HFFc6 (cell line): ENCODE measurements around the gene TCAIM. TPM values are rescaled to one million over a fixed set of nuclear protein-coding genes. Genes with fewer than 3 reads are reported as not detected.

Experiments used
- DNase-seq: peaks from one replicate; pipeline ENCODE4 v3.0.0-alpha.2; 2018
- H3K27ac Mint-ChIP-seq: 2 replicates; pipeline ENCODE4 v1.8.0; 2020; ENCODE audit warnings: mild to moderate bottlenecking, mixed read lengths
- H3K27me3 Mint-ChIP-seq: 2 replicates; pipeline ENCODE4 v1.8.0; 2021; ENCODE audit warnings: mild to moderate bottlenecking, moderate library complexity, mixed read lengths; ENCODE audit not compliant: insufficient read depth
- H3K36me3 Mint-ChIP-seq: 2 replicates; pipeline ENCODE4 v1.8.0; 2021; ENCODE audit warnings: low read depth, mixed read lengths
- H3K4me1 Mint-ChIP-seq: 2 replicates; pipeline ENCODE4 v1.8.0; 2020; ENCODE audit warnings: low read depth, mixed read lengths
- H3K4me3 Mint-ChIP-seq: 2 replicates; pipeline ENCODE4 v1.8.0; 2020; ENCODE audit warnings: mild to moderate bottlenecking, moderate library complexity, mixed read lengths
- H3K9me3 Mint-ChIP-seq: 2 replicates; pipeline ENCODE4 v1.8.0; 2020; ENCODE audit warnings: mild to moderate bottlenecking, mixed read lengths
- total RNA-seq, 6 experiments: library from RNA; stranded (reverse); fragmentation: NEBNext Ultra II Directional; extraction: Animal tissue kit (Norgen Biotek cat#: 25700); gene quantifications; 2 replicates in 1 of 6; 3 replicates in 5 of 6; pipeline ENCODE4 v1.2.3, GENCODE V29; 2021
- TF ChIP-seq, protein P1 (sequence below): fragments of 200-600 bp; sonication (generic); IDR thresholded peaks from 2 replicates; pipeline ENCODE4 v1.5.0; 2021; ENCODE audit warnings: antibody characterized with exemption, mild to moderate bottlenecking

The TCAIM gene
- total RNA-seq, 6 experiments from 2014 or later = 18.4 to 22.4 (median 20.4) TPM

DNA sequence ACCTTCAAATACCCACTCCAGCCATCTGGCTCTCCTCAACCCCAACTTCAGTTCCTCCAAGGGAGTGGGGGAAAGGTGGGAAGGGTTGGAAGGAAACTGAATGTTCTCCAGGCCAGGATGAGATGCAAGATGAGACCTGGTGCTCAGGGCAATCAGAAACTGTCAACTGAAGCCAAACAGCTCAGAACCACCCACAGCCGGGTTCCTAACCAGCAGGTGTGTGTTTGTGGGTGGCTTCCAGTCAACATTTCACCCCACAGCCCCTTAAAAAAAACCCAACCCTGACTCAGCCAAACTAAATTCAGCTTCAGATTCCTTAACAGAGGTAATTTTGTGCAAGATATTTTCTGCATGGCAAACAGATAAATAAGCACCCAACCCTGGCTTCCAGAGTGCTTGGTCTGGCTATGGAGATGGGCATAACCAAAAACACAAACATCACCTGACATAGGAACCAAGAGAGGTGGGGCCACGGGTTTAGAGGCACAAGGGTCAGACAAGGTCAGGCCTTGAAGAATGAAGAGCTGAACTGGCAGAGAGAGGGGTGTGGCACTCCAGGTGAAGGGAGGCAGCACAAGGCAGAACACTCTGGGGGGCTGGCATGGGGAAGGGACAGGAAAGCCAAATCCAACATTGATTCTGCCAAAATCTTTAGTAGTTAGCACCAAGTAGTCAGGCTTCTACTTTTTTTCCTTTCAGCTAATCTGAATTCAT lies 104.2 kb downstream of the TCAIM start:
- Mint-ChIP-seq H3K27ac (no peak overlapping the region), H3K4me3 (no peak overlapping the region), H3K9me3 (peaks cover 13% of the 10 kb centered on the region), H3K4me1 (no peaks in the 10 kb centered on the region), H3K27me3 (no peaks in the 10 kb centered on the region; the same call in 1 of the 2 replicates), H3K36me3 (peaks cover 55% of the 10 kb centered on the region)
- no peak for DNase-seq
- TF ChIP-seq, protein P1, sequence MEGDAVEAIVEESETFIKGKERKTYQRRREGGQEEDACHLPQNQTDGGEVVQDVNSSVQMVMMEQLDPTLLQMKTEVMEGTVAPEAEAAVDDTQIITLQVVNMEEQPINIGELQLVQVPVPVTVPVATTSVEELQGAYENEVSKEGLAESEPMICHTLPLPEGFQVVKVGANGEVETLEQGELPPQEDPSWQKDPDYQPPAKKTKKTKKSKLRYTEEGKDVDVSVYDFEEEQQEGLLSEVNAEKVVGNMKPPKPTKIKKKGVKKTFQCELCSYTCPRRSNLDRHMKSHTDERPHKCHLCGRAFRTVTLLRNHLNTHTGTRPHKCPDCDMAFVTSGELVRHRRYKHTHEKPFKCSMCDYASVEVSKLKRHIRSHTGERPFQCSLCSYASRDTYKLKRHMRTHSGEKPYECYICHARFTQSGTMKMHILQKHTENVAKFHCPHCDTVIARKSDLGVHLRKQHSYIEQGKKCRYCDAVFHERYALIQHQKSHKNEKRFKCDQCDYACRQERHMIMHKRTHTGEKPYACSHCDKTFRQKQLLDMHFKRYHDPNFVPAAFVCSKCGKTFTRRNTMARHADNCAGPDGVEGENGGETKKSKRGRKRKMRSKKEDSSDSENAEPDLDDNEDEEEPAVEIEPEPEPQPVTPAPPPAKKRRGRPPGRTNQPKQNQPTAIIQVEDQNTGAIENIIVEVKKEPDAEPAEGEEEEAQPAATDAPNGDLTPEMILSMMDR = no peak

DNA sequence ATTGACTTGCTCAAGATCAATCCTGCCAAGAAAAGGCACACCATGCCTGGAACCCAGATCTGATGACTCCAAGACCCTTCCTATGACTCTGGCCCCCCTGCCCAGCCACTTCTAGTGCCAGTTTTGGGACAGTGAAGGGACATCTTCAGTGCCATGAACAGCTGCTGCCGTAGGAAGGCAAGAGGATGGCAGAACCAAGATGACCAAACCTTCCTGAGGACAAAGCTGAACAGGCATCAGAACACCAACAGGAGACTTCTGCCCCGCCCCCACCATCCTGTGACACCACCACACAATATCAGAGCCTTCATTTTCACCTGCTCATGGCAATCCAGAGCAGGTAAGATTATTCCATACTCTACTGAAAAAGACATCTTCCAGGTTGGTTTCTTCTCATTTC lies 105.9 kb downstream of the TCAIM start:
- Mint-ChIP-seq H3K4me3 (no peak overlapping the region), H3K36me3 (peaks cover 68% of the 10 kb centered on the region), H3K4me1 (no peaks in the 10 kb centered on the region), H3K27ac (no peak overlapping the region), H3K27me3 (peaks cover 2% of the 10 kb centered on the region), H3K9me3 (peaks cover 28% of the 10 kb centered on the region)
- no peak for DNase-seq
- TF ChIP-seq, protein P1 = no peak

DNA sequence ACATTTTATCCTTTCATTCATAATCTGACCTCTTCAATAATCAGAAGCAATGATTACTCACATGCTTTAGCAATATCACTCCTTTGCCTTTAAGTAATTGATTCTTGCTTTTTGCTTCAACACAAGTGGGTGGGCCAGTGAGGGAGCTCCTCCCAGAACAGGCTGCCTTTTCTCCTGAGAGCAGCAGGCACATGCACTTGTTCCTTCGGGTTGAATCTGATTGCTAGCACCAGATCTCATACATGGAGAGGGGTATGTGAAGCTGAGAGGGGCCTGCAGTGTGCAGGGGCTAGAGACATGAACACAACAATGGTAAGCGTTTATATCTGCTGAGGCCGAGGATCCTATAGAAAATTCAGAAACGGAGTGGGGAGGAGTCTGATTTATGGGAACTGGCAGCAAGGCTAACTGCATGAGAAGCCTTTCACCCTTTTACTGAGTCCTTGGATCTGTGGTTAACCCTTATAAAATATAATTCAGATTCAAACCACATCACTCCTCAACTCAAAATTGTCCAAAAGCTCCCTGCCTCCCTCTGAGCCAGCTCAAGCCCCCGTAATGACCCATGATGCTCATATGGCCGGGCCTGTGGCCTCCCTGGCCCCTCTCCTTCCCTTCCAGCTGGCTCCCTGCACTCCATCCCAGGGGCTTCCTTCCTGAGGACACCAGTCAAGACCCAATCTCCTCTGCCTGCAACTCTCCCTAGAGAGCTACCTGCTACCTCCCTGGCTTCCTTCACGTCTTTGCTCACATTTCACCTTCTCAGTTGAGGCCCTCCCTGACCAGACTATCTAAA lies 106.5 kb downstream of the TCAIM start:
- peaks cover 28% of the 10 kb centered on the region for H3K9me3 Mint-ChIP-seq
- H3K4me1 Mint-ChIP-seq = no peaks in the 10 kb centered on the region
- H3K36me3 Mint-ChIP-seq = peaks cover 69% of the 10 kb centered on the region
- TF ChIP-seq, protein P1 = no peak
- DNase-seq = no peak
- peaks cover 2% of the 10 kb centered on the region for H3K27me3 Mint-ChIP-seq
- H3K4me3 Mint-ChIP-seq = no peak overlapping the region
- H3K27ac Mint-ChIP-seq = no peak overlapping the region

DNA sequence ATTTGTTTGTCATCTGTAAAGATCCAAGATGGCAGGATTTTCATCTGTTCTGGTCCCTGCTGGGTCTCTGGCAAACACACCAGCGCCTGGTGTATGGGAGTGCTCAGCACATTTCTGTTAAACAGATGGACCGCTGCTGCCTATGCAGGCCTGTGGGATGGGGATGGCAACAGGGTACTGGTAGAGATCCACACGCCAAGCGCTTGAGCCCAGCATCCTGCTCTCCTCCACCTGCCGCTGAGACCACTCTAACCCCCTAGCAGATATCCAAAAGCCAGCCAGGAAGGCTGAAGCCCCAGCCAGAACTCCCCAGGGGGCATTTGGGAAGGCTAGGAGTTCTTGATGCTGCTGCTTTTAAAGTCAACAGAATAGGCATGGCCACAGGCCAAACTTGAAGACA lies 107.2 kb downstream of the TCAIM start:
- no peaks in the 10 kb centered on the region for H3K4me1 Mint-ChIP-seq
- peaks cover 76% of the 10 kb centered on the region for H3K36me3 Mint-ChIP-seq

DNA sequence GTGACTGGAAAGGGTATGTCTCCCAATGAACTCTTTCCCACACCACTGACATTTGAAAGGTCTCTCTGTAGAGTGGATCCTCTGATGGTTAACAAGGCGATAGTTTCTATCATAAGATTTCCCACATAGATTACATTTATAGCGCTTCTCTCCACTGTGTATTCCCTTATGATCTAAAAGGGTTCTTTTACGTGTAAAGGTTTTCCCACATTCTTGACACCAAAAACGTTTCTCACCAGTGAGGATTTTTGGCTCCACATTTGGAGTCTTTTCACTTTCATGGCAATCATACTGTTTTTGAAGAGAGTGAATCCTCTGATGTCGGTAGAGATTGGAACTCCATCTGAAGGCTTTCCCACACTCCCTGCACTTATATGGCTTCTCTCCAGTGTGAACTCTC lies 108.4 kb downstream of the TCAIM start:
- H3K4me3 Mint-ChIP-seq = no peak overlapping the region
- no peak overlapping the region for H3K27ac Mint-ChIP-seq
- H3K9me3 Mint-ChIP-seq = peaks cover 28% of the 10 kb centered on the region
- H3K27me3 Mint-ChIP-seq = peaks cover 5% of the 10 kb centered on the region
- TF ChIP-seq, protein P1 = no peak
- peaks cover 75% of the 10 kb centered on the region for H3K36me3 Mint-ChIP-seq
- no peak for DNase-seq
- no peaks in the 10 kb centered on the region for H3K4me1 Mint-ChIP-seq

More for the DNA sequence above, 107.2 kb downstream of the TCAIM start:
- H3K27ac Mint-ChIP-seq = no peak overlapping the region
- TF ChIP-seq, protein P1 = no peak
- H3K4me3 Mint-ChIP-seq = no peak overlapping the region
- no peak for DNase-seq
- H3K27me3 Mint-ChIP-seq = peaks cover 2% of the 10 kb centered on the region
- peaks cover 28% of the 10 kb centered on the region for H3K9me3 Mint-ChIP-seq
